Small intestine (tissue), 16 donors: ENCODE results near the gene SLC39A9. TPM values are rescaled to one million over a fixed set of nuclear protein-coding genes. Genes with fewer than 3 reads are reported as not detected.

Experiments used
- DNase-seq, 2 donors: peaks; one replicate each; pipeline versions ENCODE4 v3.0.0 to v3.0.0-alpha.2; 2013
- FAIRE-seq: peaks from 2 replicates; lab custom pipeline; 2012; peaks lifted over from hg19 to GRCh38; lab: Jason Lieb, UNC
- H3K27ac ChIP-seq, 3 donors: one replicate each; pipeline ENCODE4 v1.5.1; 2013; ENCODE audit warnings: low read length in 2 of 3, mild to moderate bottlenecking in 2 of 3, control low read depth in 1 of 3, inconsistent platforms in 1 of 3, low read depth in 1 of 3, moderate library complexity in 1 of 3
- H3K27me3 ChIP-seq, 3 donors: one replicate each; pipeline ENCODE4 v1.6.1; 2013; ENCODE audit warnings: low read length in 3 of 3, inconsistent platforms in 1 of 3; ENCODE audit not compliant: control insufficient read depth in 3 of 3, insufficient read depth in 3 of 3
- H3K36me3 ChIP-seq, 3 donors: one replicate each; pipeline ENCODE4 v1.6.1; 2013; ENCODE audit warnings: low read length in 3 of 3, inconsistent platforms in 1 of 3, low read depth in 1 of 3, mild to moderate bottlenecking in 1 of 3, moderate library complexity in 1 of 3; ENCODE audit not compliant: control insufficient read depth in 3 of 3, insufficient read depth in 2 of 3
- H3K4me1 ChIP-seq, 3 donors: one replicate each; pipeline ENCODE4 v1.6.1; 2013; ENCODE audit warnings: low read length in 2 of 3, inconsistent platforms in 1 of 3, low read depth in 1 of 3, mild to moderate bottlenecking in 1 of 3, moderate library complexity in 1 of 3; ENCODE audit not compliant: control insufficient read depth in 3 of 3, insufficient read depth in 2 of 3
- H3K4me3 ChIP-seq, 3 donors: one replicate each; pipeline ENCODE4 v1.5.1; 2013; ENCODE audit warnings: low read length in 3 of 3, control low read depth in 1 of 3, inconsistent platforms in 1 of 3, low read depth in 1 of 3, mild to moderate bottlenecking in 1 of 3, moderate library complexity in 1 of 3
- H3K9me3 ChIP-seq, 2 donors: one replicate each; pipeline ENCODE4 v1.6.1; 2013; ENCODE audit warnings: low read depth in 1 of 2, low read length in 1 of 2; ENCODE audit not compliant: control insufficient read depth in 2 of 2, insufficient read depth in 1 of 2
- WGBS, 3 donors: extraction: QIAGEN DNeasy Blood & Tissue Kit; methylation state at CpG; one replicate each; pipeline ENCODE4 v1.1.7; 2013; 5-methylcytosine and 5-hydroxymethylcytosine counted together
- long read RNA-seq, 10 donors: transcript quantifications; one replicate each; lab custom pipeline, GENCODE V29; 2026
- polyA plus RNA-seq, 4 donors: library from polyadenylated mRNA; stranded (reverse) in 3 of 4; unstranded in 1 of 4; fragments of 200-250 nt in 3 of 4; fragments of 120-200 nt in 1 of 4; gene quantifications; one replicate each; pipeline versions ENCODE4 v1.2.1 to v1.2.3, GENCODE V29; 2013
- donor health status: healthy with polysubstance abuse.
- donor health status: control.
- donor health status: control.
- donor health status: Bipolar disorder and iron deficiency.
- donor health status: healthy.

SLC39A9 gene
- 10 to 100 TPM; 25.1 to 73.4 (median 31.6) TPM for polyA plus RNA-seq
- long read RNA-seq, donor 1, result 0 reads
- long read RNA-seq, donor 2, partial matches to known transcripts, result 36 of 134 reads
- long read RNA-seq, donor 2, other reads (novel, unspliced or antisense), result 93 of 134 reads
- long read RNA-seq, donor 3, partial matches to known transcripts, result 0 of 3 reads
- long read RNA-seq, donor 3, other reads (novel, unspliced or antisense), result 0 of 3 reads
- long read RNA-seq, donor 4, result 0 reads
- long read RNA-seq, donor 5, full-length matches to known transcripts, result 1 of 7 reads
- long read RNA-seq, donor 5, partial matches to known transcripts, result 6 of 7 reads
- long read RNA-seq, donor 5, other reads (novel, unspliced or antisense), result 0 of 7 reads
- long read RNA-seq, donor 6, transcript SLC39A9-202 (7 exons, 3,560 nt), result major isoform, 5 of 5 reads
- long read RNA-seq, donor 6, partial matches to known transcripts, result 0 of 5 reads
- long read RNA-seq, donor 6, other reads (novel, unspliced or antisense), result 0 of 5 reads
- long read RNA-seq, donor 7, result 0 reads
- long read RNA-seq, donor 8, partial matches to known transcripts, result 0 of 1 reads
- long read RNA-seq, donor 8, other reads (novel, unspliced or antisense), result 0 of 1 reads
- long read RNA-seq, donor 9, result 0 reads
- long read RNA-seq, donor 10, full-length matches to known transcripts, result 9 of 9 reads
- long read RNA-seq, donor 10, partial matches to known transcripts, result 0 of 9 reads
- long read RNA-seq, donor 10, other reads (novel, unspliced or antisense), result 0 of 9 reads

GRCh38 chr14:69398053-69398817 lies at the start of gene SLC39A9, which contains the start of gene ERH:
Gene SLC39A9 (plus strand): TSS chr14:69398692. CDS start chr14:69399370, 678 bp downstream.
Gene ERH (minus strand): TSS chr14:69398299. CDS start chr14:69398233, 66 bp downstream.
- H3K9me3 ChIP-seq, result no peaks in the 10 kb centered on the region
- peak within 1 kb of the TSS; percentile 72 to 92 (median 85) for H3K27ac ChIP-seq
- H3K4me1 ChIP-seq, result peaks cover 5 to 24% (median 11%) of the 10 kb centered on the region in 3 donors
- no peaks in the 10 kb centered on the region for H3K27me3 ChIP-seq
- 0% methylated on average over 52 to 53 of the region's 53 CpGs for WGBS, 3 donors
- FAIRE-seq (no peak), DNase-seq (peak; percentile 98 to 99)
- peaks cover 5 to 17% (median 12%) of the 10 kb centered on the region in 3 donors for H3K36me3 ChIP-seq
- peak within 1 kb of the TSS; percentile 79 to 95 (median 93) for H3K4me3 ChIP-seq

GRCh38 chr14:69349091-69349777 lies 49.3 kb upstream of the SLC39A9 start:
- no peaks in the 10 kb centered on the region for H3K27me3 ChIP-seq
- 88 to 89% (median 89%) methylated on average over 11 of the region's 11 CpGs for WGBS, 3 donors
- no peak overlapping the region for H3K27ac ChIP-seq
- peaks cover 0 to 16% (median 0%) of the 10 kb centered on the region in 3 donors for H3K36me3 ChIP-seq
- H3K9me3 ChIP-seq, result no peaks in the 10 kb centered on the region
- no peak overlapping the region for H3K4me3 ChIP-seq
- H3K4me1 ChIP-seq, result peaks cover 0 to 3% (median 3%) of the 10 kb centered on the region in 3 donors
- DNase-seq (no peak), FAIRE-seq (no peak)

- WGBS, 3 donors, result 83 to 88% (median 85%) methylated on average over 5 of the region's 5 CpGs
- FAIRE-seq, result no peak
- peaks cover 0 to 8% (median 3%) of the 10 kb centered on the region in 3 donors for H3K4me1 ChIP-seq
Observed at GRCh38 chr14:69350892-69351291, 47.6 kb upstream of the SLC39A9 start.

GRCh38 chr14:69351385-69351784 lies 47.1 kb upstream of the SLC39A9 start:
- H3K4me3 ChIP-seq, result no peak overlapping the region
- peaks cover 0 to 16% (median 0%) of the 10 kb centered on the region in 3 donors for H3K36me3 ChIP-seq
- H3K9me3 ChIP-seq, result no peaks in the 10 kb centered on the region
- WGBS, 3 donors, result 67 to 69% (median 68%) methylated on average over 3 of the region's 3 CpGs
- FAIRE-seq, result no peak
- H3K4me1 ChIP-seq, result peaks cover 0 to 8% (median 3%) of the 10 kb centered on the region in 3 donors
- DNase-seq, result no peak
- no peaks in the 10 kb centered on the region for H3K27me3 ChIP-seq
- H3K27ac ChIP-seq, result no peak overlapping the region

More at GRCh38 chr14:69350892-69351291, 47.6 kb upstream of the SLC39A9 start:
- H3K4me3 ChIP-seq, result no peak overlapping the region
- no peaks in the 10 kb centered on the region for H3K9me3 ChIP-seq
- no peak for DNase-seq
- H3K27ac ChIP-seq, result no peak overlapping the region
- peaks cover 0 to 16% (median 0%) of the 10 kb centered on the region in 3 donors for H3K36me3 ChIP-seq
- no peaks in the 10 kb centered on the region for H3K27me3 ChIP-seq

- 85 to 90% (median 89%) methylated on average over 5 of the region's 5 CpGs for WGBS, 3 donors
- Histone ChIP-seq H3K27ac (no peak overlapping the region), H3K4me1 (peaks cover 0 to 8% (median 3%) of the 10 kb centered on the region in 3 donors), H3K4me3 (no peak overlapping the region), H3K9me3 (no peaks in the 10 kb centered on the region), H3K36me3 (peaks cover 0 to 16% (median 0%) of the 10 kb centered on the region in 3 donors), H3K27me3 (no peaks in the 10 kb centered on the region)
- DNase-seq (no peak), FAIRE-seq (no peak)
Observed at GRCh38 chr14:69351911-69352310, 46.6 kb upstream of the SLC39A9 start.

GRCh38 chr14:69353168-69353567 lies 45.3 kb upstream of the SLC39A9 start:
- FAIRE-seq (no peak), DNase-seq (no peak)
- Histone ChIP-seq H3K27ac (no peak overlapping the region), H3K9me3 (no peaks in the 10 kb centered on the region), H3K36me3 (peaks cover 0 to 12% (median 0%) of the 10 kb centered on the region in 3 donors), H3K27me3 (no peaks in the 10 kb centered on the region), H3K4me3 (no peak overlapping the region), H3K4me1 (peaks cover 0 to 8% (median 3%) of the 10 kb centered on the region in 3 donors)
- WGBS, 3 donors, result 90 to 94% (median 94%) methylated on average over 3 of the region's 3 CpGs

GRCh38 chr14:69354383-69355153 lies 43.9 kb upstream of the SLC39A9 start:
- FAIRE-seq, result no peak
- no peak overlapping the region for H3K4me3 ChIP-seq

More at GRCh38 chr14:69354383-69355153, 43.9 kb upstream of the SLC39A9 start:
- H3K27ac ChIP-seq, result peak overlapping the region in 2 of 3 donors; percentile 38 to 47
- H3K36me3 ChIP-seq, result peaks cover 0 to 10% (median 0%) of the 10 kb centered on the region in 3 donors
- peaks cover 0 to 8% (median 3%) of the 10 kb centered on the region in 3 donors for H3K4me1 ChIP-seq
- H3K9me3 ChIP-seq, result no peaks in the 10 kb centered on the region
- no peaks in the 10 kb centered on the region for H3K27me3 ChIP-seq
- WGBS, 3 donors, result 19 to 39% (median 20%) methylated on average over 11 of the region's 11 CpGs
- DNase-seq, result peak; percentile 80 to 87
